NB4 (cell line): ENCODE results near the gene RAPGEF6.
A peak's percentile ranks its signal among the peaks of the same experiment; 100 is the strongest.
"Not testable (repeated sequence)": the region's sequence is repeated elsewhere in the genome, so short reads cannot be mapped to it uniquely, and the experiment has no call there.

Experiments
- DNase-seq: peaks from one replicate; pipeline ENCODE4 v3.0.0; 2010; ENCODE audit warnings: low read depth
- H3K4me3 ChIP-seq: one replicate; pipeline ENCODE4 v1.5.1; 2011; ENCODE audit warnings: mild to moderate bottlenecking, low read depth, low read length, moderate library complexity
- MAX ChIP-seq: IDR thresholded peaks from 2 replicates; pipeline ENCODE4 v1.6.1; 2011; ENCODE audit warnings: low read depth, low read length
- MYC ChIP-seq: IDR thresholded peaks from 2 replicates; pipeline ENCODE4 v1.6.1; 2011; ENCODE audit warnings: low read depth, low read length
- POLR2A ChIP-seq: IDR thresholded peaks from 2 replicates; pipeline ENCODE4 v1.6.1; 2011; ENCODE audit warnings: mild to moderate bottlenecking; ENCODE audit not compliant: insufficient read length; ENCODE audit errors: extremely low read depth
- TF ChIP-seq, protein P1 (sequence below): IDR thresholded peaks from one replicate; pipeline ENCODE4 v1.5.1; 2012; ENCODE audit warnings: low read depth, low read length

The RAPGEF6 gene

GRCh38 chr5:131496400-131496713 is 138.7 kb downstream of the RAPGEF6 start:
- TF ChIP-seq MAX (no peak), MYC (no peak), POLR2A (no peak)
- TF ChIP-seq, protein P1, sequence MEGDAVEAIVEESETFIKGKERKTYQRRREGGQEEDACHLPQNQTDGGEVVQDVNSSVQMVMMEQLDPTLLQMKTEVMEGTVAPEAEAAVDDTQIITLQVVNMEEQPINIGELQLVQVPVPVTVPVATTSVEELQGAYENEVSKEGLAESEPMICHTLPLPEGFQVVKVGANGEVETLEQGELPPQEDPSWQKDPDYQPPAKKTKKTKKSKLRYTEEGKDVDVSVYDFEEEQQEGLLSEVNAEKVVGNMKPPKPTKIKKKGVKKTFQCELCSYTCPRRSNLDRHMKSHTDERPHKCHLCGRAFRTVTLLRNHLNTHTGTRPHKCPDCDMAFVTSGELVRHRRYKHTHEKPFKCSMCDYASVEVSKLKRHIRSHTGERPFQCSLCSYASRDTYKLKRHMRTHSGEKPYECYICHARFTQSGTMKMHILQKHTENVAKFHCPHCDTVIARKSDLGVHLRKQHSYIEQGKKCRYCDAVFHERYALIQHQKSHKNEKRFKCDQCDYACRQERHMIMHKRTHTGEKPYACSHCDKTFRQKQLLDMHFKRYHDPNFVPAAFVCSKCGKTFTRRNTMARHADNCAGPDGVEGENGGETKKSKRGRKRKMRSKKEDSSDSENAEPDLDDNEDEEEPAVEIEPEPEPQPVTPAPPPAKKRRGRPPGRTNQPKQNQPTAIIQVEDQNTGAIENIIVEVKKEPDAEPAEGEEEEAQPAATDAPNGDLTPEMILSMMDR: no peak
- no peak overlapping the region for H3K4me3 ChIP-seq
- DNase-seq: no peak

- no peak for DNase-seq
- TF ChIP-seq POLR2A (no peak), MAX (no peak), MYC (no peak)
- TF ChIP-seq, protein P1: no peak
- no peak overlapping the region for H3K4me3 ChIP-seq
Observed at GRCh38 chr5:131495536-131496399, 139.3 kb downstream of the RAPGEF6 start.

GRCh38 chr5:131491749-131492148 is 143.3 kb downstream of the RAPGEF6 start:
- H3K4me3 ChIP-seq: no peak overlapping the region
- DNase-seq: no peak
- TF ChIP-seq MAX (no peak), MYC (no peak), POLR2A (no peak)
- TF ChIP-seq, protein P1: no peak

DNA sequence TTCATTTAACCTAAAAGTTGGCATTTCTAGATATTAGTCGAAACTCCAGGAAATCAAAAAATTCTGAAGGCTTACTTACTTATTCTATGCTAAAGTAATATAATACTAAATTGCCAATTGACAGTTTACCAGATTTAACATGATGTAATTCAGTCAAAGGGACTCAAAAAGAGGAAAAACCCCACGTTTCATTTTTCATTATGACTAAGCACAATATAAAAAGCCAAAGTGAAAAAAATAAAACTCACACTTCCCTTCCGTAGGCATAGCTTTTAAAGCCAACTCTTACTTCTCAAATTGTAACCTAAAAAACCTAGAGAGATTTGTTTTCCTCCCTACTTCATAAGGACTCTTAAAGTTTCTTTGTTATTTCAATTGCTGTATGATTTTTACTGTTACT is 146.6 kb downstream of the RAPGEF6 start:
- no peak overlapping the region for H3K4me3 ChIP-seq
- peak; percentile 10 for DNase-seq

GRCh38 chr5:131487371-131487770 is 147.7 kb downstream of the RAPGEF6 start:
- DNase-seq, H3K4me3 ChIP-seq: not testable (repeated sequence)

More for the DNA sequence above, 146.6 kb downstream of the RAPGEF6 start:
- TF ChIP-seq MYC (no peak), POLR2A (no peak), MAX (no peak)
- TF ChIP-seq, protein P1: no peak

DNA sequence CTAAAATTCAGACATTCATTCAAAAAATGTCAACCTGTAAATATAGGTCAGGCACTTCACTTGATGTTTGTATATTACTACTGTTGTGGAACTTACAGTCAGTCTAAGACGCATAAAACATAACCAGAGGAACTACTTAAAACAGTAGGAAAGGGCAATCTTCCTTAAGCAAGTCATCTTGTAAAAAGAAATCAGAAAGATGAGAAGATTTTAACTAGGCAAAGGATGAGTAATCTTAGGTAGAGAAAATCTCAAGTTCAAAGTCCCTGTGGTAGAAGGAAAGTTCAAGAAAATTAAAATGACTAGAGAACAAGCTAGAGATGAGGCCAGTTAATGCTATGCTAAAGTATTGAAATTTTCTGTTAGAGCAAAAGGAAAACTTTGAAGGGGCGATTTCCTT is 152.4 kb downstream of the RAPGEF6 start:
- no peak for TF ChIP-seq MAX
- no peak overlapping the region for H3K4me3 ChIP-seq
- DNase-seq: no peak

- no peak for DNase-seq
- TF ChIP-seq POLR2A (no peak), MYC (no peak), MAX (no peak)
- TF ChIP-seq, protein P1: no peak
- no peak overlapping the region for H3K4me3 ChIP-seq
Observed at GRCh38 chr5:131481569-131481968, 153.5 kb downstream of the RAPGEF6 start.
